Hindlimb muscle (tissue), 1 donor: Measurements from ENCODE around the gene COPZ2. TPM values are rescaled to one million over a fixed set of nuclear protein-coding genes. Genes with fewer than 3 reads are reported as not detected.
"Not testable (repeated sequence)": the region's sequence is repeated elsewhere in the genome, so short reads cannot be mapped to it uniquely, and the experiment has no call there.

Experiments
- DNase-seq: peaks from one replicate; pipeline ENCODE4 v3.0.0-alpha.2; 2013
- polyA plus RNA-seq: library from polyadenylated mRNA; unstranded; fragments of 120-200 nt; gene quantifications from one replicate; pipeline ENCODE4 v1.2.1, GENCODE V29; 2013; ENCODE audit not compliant: insufficient read length

The COPZ2 gene
- polyA plus RNA-seq, 1 donor = 39.1 TPM

GRCh38 chr17:48003417-48004151 lies 34.0 kb downstream of the COPZ2 start:
- DNase-seq = no peak

DNA sequence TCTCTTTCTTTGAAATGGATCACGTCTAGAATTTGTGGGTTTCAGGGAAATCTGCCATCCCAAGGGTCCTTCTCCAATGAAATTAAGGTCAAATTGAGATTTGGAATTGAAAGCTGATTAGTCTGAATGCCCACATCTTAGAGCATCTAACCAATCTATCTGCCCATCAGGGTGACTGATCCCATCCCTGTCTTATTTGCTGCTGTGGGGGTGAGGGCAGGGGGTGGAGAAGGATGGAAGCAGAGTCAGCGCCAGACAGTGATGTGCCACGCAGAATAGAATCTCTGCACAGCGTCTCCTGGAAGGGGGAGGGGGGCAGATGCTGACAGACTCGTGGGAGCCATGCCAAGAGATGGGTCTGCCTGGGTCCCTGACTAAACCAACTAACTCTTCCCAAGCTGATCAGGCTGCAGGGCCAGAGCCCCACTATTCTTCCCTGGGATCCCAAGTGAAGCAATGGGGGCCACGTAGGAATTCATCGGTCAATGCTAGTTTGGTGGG lies 34.6 kb downstream of the COPZ2 start:
- DNase-seq = no peak

DNA sequence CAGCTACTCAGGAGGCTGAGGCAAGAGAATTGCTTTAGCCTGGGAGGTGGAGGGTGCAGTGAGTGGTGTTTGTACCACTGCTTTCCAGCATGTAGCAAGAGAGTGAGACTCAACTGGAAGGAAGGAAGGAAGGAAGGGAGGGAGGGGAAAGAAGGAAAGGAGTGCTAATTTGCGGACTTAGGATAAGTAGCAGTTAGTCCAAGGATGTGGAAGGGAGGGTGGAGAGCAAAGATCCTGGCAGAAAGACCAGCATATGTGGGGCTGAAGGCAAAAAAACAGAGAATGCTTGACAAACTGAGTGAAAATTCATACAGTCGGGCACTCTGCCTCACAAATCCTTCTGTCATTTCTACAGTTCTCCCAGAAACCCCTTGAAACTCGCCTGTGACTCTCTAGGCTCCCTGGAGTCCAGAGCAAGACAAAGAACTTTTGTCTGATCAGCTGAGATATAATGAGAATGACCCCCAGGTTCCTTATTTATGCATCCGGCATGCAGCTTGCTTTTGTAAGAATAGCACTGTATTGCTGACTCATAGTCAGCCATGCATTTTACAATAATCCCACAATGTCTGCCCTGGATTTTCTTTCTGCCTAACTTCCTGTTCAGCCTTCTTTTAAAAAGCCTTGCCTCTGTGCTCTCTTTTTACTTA lies 35.2 kb downstream of the COPZ2 start:
- DNase-seq = no peak

GRCh38 chr17:48001657-48002056 lies 35.9 kb downstream of the COPZ2 start:
- DNase-seq = not testable (repeated sequence)

DNA sequence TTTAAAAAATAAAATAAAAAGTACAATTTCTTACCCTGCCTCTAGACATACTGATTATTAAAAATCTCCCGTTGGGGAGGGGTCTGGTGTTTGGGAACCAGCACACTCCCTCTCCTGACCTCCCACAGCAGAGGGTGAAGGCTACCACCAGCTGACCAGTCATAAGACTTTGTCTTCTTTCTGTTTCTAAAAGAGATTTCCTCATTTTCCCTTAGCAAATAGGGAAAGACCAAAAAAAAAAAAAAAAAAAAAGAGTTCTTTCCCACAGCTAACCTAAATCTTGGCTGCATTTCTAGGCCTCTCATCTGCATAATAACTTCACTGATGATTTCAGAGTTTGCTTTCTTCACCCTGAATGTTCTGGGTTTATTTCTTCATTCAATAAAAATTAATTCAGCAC lies 36.4 kb downstream of the COPZ2 start:
- no peak for DNase-seq

DNA sequence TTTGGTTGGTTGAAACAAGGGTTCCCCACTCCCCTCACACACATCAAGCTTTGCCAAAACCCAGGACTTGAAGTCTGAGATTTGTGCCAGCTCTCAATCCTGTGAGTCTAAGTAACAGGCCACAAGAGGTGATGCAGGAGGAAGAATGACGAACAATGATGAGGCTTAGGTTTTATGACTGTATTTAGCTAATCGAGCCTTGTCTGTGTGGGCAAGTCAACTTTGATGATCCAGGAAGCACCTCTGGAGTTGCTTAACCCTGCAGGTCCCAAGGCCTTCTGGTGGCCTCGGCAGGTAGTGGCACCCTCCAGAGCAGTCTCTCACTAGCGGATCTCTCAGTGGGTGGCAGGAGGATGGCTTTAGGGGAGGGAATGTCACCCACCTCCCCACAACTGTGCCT lies 38.0 kb downstream of the COPZ2 start:
- DNase-seq = no peak

- no peak for DNase-seq
These were observed 39.6 kb downstream of the COPZ2 start for GRCh38 chr17:47998044-47998443.

GRCh38 chr17:47997586-47997985 lies 40.0 kb downstream of the COPZ2 start:
- DNase-seq = no peak

- DNase-seq = no peak
These were observed 41.4 kb downstream of the COPZ2 start for GRCh38 chr17:47996201-47996600.

DNA sequence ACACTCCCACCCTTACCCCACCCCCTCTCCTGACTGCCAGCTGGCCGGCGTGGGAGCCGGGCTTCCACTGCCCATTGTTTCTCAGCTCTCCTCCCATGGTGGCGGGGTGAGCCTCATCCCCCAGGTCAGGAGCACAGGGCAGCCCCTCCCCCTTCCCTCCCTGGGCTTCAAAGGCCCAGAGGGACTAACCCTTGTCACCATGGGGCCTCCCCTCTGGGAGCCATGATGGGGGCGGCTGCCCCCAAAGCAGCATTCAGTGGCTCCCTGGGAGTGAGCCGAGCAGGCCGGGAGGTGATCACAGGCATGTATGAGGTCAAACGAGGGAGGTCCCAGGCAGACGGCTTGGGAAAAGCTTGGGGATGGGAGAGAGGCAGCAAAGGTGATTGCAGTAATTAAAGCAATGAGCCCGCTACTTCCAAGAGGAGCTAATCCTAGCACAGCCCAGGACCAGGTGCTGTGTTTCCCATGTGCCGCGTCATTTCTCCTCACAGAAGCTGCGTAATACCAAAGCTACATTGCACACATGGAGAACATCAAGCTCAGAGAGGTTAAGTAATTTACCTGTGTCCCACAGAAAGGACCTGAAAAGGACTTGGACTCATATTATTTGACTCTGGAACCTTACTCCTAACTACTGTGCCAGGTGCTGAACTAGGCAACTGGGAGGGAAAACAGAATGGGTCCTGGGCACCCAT lies 42.2 kb downstream of the COPZ2 start:
- no peak for DNase-seq

GRCh38 chr17:47994724-47995123 lies 42.9 kb downstream of the COPZ2 start:
- no peak for DNase-seq

GRCh38 chr17:47993964-47994363 lies 43.6 kb downstream of the COPZ2 start:
- DNase-seq = no peak

DNA sequence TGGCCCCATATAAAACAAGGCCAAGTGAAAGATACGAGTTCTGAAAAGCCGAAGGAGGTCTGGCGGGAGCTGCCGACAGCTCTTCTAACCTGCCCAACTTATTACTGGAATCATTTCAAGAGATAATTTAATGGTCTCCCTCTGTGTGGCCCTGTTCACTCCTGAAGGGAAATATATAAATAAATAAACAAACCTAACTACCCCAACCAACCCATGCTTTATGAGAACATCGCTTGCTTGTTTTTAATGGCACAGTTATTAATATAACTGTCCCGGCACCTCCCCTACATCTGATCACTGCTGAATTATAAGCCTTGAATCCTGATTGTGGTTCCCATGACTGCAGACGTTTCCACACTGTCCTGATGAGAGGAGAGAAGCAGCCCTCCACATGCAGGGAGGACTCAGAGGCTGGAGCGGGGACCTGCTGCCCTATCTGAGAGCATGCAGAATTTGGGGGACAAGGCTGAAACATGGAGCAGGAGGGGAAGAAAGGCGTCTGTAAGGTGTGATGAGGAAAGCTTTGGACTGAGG lies 44.5 kb downstream of the COPZ2 start:
- DNase-seq = no peak

GRCh38 chr17:47992216-47992615 lies 45.4 kb downstream of the COPZ2 start:
- DNase-seq = no peak

DNA sequence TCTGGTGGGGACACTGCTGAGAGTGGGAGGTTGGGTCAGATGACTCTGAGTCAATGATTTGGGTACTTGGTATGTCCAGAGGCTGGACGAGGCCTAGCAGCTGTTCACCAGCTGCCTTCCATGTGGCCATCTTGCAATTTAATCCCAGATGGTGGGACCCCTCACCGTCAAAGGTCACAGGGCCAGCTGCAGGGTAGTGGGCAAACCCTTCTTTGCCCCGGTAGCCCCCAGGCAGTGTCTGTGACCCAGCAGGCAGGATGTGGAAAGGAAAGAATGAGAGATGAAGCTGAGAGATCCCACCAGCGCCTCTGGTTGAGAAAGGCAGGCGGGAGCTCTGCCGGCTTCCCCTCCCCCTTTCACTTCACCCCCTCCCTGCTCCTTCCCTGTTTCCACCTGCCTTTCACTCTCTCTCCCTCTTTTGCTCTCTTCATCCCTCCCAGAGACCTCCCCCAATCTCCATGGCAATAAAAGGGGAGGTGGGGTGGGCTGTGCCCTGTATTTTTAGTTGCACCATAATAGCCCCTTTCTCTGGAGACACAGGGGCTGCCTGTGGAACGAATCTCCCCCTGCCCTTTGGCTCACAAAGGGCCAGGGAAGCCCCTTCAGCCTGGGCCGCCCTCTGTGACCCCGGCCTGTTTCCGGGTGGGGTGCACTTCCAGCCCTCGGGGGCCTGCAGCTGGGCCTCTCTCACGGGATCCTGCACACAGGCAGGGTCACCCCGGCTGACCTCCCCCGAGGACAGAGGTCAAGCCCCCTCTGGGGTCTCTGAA lies 46.5 kb downstream of the COPZ2 start:
- DNase-seq = no peak

DNA sequence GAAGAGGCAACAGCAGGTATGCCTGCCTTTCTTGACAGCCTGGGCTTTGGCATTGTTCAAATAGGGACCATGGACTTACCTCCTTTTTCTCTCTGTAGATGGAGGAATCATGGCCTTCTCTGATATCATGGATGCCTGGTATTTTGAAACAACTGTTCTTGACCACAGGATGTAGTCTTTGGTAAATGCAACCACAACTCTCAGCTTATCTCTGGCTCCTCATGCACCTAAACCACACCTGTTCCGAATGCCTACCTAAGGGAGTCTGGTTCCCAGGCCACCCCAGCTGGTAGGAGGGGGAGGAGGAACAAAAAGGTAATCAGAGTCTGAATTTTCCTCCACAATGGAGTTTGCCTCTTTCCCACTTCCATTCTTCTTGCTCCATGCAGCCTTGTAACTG lies 47.9 kb downstream of the COPZ2 start:
- no peak for DNase-seq

DNA sequence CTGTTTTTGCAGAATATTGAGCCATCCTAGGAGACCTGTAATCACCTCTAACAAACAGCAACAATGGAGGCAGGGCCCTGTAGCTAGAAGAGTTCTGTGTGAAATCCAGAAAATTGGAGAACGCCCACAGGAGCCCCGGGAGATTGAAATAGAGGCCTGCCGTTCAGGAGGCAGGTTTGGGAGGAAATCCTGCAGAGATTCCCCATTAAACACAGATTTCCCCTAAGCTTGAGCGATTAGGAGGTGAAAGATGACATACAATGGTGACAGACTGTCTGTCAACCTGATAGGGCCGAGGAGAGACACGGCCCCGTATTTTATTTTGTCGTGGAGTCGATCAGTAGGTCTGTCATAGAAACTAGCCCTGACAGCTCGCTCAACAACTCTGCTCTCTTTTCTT lies 48.4 kb downstream of the COPZ2 start:
- DNase-seq = no peak

DNA sequence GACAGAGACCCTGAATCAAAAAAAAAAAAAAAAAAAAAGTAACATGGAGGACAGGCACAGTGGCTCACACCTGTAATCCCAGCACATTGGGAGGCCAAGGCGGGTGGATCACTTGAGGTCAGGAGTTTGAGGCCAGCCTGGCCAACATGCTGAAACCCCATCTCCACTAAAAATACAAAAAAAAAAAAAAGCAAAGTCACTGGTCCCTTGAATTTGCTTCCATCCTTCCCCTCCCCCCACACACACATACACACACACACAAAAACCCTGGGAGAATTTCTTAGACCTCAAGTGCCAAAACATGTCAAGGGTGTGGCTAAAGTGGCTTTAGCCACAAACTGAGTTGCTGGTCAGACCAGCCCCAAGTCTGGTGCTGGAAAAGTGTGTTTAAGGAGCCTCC lies 49.2 kb downstream of the COPZ2 start:
- DNase-seq = not testable (repeated sequence)

DNA sequence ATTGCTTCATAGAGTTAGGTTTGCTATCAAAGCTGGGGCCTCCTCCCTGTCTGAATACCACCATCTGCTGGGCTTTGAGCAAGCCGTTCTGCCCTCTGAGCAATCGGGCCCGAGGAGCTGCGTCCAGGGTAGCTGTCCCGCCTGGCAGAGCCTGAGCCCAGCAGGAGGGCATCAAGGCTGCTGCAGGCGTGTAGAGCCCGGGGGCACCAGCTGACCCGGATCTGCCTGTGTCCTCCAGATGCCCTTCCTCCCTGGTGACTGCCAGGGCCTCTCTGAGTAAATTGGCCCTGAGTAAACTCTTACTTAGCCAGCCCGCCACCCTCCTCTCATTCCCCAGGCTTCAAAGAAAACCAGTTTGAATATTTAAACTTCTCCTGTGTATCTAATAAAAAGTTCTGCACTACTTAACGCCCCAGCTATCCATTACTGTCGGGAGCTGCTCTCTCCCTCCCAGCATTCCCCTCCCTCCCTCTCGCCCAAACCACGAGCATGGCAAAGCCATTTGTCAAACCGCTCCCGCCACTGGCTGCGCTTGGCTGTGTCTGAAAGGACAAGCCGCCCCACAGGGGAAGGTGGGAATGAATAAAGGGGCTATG lies 50.3 kb downstream of the COPZ2 start:
- no peak for DNase-seq

DNA sequence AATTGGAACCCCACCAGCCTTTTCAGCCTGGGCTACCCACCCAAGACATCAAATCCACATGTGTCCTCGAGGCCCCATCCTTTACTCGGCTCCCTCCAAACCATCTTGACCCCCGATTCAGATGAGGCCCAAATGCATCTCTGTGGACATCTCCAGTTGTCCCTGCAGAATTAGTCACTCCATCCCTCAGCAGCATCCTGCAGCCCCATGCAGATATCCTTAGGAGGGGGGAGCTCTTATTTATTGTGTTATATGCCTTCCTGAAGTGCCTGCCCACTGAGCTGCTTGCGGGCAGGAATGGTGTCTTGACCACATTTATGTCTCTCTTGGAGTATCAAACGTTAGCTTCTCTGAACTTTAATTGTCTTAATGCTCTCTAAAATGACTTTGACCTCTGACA lies 51.1 kb downstream of the COPZ2 start:
- no peak for DNase-seq

GRCh38 chr17:47983492-47984223 lies 53.9 kb downstream of the COPZ2 start:
- DNase-seq = no peak
